Mucosa of gallbladder (tissue), 1 donor: ENCODE measurements around the gene BEX2. TPM values are rescaled to one million over a fixed set of nuclear protein-coding genes. Genes with fewer than 3 reads are reported as not detected.

ENCODE experiments used
- total RNA-seq: library from RNA; stranded (reverse); gene quantifications from one replicate; pipeline ENCODE4 v1.2.1, GENCODE V29; 2021
- donor health status: DM: no; HTN: no; CAD: no.

The BEX2 gene
- total RNA-seq, 1 donor from 2014 or later, result 23.6 TPM

Other genes starting within 250 kb of the BEX2 start
- gene BEX1, start 246.8 kb downstream of the BEX2 start, total RNA-seq, result 3.8 TPM
- 78.1 TPM for gene NXF3, start 217.8 kb downstream of the BEX2 start, total RNA-seq
- gene BEX4, start 95.9 kb downstream of the BEX2 start, total RNA-seq, result 41.9 TPM
- gene TCEAL8, start 55.8 kb downstream of the BEX2 start, total RNA-seq, result 52.5 TPM
- 0.17 TPM for gene TCEAL5, start 34.2 kb downstream of the BEX2 start, total RNA-seq
- 8.1 TPM for gene TCEAL7, start 19.2 kb upstream of the BEX2 start, total RNA-seq
- 28.4 TPM for gene TCEAL9, start 45.5 kb upstream of the BEX2 start, total RNA-seq
- gene BEX3, start 65.5 kb upstream of the BEX2 start, total RNA-seq, result 96.0 TPM
- gene RAB40A, start 208.5 kb upstream of the BEX2 start, total RNA-seq, result 0.92 TPM